ENCODE data around the gene STK38. TPM values are rescaled to one million over a fixed set of nuclear protein-coding genes. Genes with fewer than 3 reads are reported as not detected.

STK38 gene
- total RNA-seq, 3 donors from 2014 or later = 27.5 to 39.4 (median 31.4) TPM

- no peaks in the 10 kb centered on the region for H3K36me3 ChIP-seq
- DNase-seq (ENCODE audit: low spot score in 2 of 2) = no peak
These were observed 68.0 kb downstream of the STK38 start for GRCh38 chr6:36479256-36479655.

DNA sequence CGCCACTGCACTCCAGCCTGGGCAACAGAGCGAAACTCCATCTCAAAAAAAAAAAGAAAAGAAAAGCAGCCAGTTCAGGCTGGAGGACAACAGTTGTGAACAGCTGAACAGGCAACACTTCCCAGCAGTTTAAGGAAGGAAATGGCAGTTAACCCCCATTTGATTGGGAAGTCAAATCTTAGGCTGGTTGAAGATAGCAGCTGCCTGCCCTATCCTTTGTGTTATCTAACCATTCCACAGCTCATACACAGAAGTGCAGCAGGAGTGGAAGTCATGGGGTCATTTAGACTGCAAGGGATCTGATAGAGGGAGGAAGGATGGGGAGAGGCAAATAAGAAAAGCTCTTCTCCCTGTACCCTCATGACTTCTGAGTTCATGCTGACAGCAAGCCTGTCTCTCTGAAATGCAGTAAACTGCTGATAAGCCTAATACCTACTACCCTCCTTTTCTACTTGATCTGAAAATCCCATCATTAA lies 69.2 kb downstream of the STK38 start:
- intact Hi-C loops (cut with DNase I; ENCODE audit: low total_unique reads) = no loop called here

More at GRCh38 chr6:36479256-36479655, 68.0 kb downstream of the STK38 start:
- no peaks in the 10 kb centered on the region for H3K4me1 ChIP-seq
- H3K4me3 ChIP-seq = no peak overlapping the region
- H3K27me3 ChIP-seq = no peaks in the 10 kb centered on the region
- intact Hi-C loops (cut with DNase I; ENCODE audit: low total_unique reads) = no loop called here
- H3K27ac ChIP-seq = no peak overlapping the region
- TF ChIP-seq POLR2A (IDR thresholded peaks at IDR 0.05) (no peak), POLR2AphosphoS5 (IDR thresholded peaks at IDR 0.05) (no peak), CTCF (IDR thresholded peaks at IDR 0.05) (no peak)
- no peaks in the 10 kb centered on the region for H3K9me3 ChIP-seq

DNA sequence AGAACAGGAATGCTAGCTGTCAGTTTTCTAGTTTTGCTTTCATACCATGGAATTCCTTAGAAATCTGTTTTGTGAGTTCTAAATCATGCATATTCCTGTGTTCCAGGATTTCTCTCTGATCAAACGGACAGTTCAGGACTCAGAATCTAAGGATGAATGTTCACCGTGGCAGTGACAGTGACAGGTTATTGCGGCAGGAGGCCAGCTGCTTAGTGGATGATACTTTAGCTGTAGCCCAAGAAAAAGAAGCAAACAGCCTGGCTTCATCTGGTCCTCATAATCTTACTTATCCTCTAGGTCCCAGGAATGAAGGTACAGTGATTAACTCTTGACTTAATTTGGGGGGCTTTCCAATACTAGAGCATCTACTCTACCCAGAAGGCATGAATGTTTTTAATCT lies 77.3 kb downstream of the STK38 start:
- Histone ChIP-seq H3K4me1 (no peaks in the 10 kb centered on the region), H3K27me3 (no peaks in the 10 kb centered on the region), H3K27ac (no peak overlapping the region), H3K9me3 (no peaks in the 10 kb centered on the region), H3K4me3 (no peak overlapping the region), H3K36me3 (no peaks in the 10 kb centered on the region)
- intact Hi-C loops (cut with DNase I; ENCODE audit: low total_unique reads) = no loop called here
- TF ChIP-seq CTCF (IDR thresholded peaks at IDR 0.05) (no peak), POLR2A (IDR thresholded peaks at IDR 0.05) (no peak), POLR2AphosphoS5 (IDR thresholded peaks at IDR 0.05) (no peak)
- no peak for DNase-seq (ENCODE audit: low spot score in 2 of 2)

More for the DNA sequence above, 69.2 kb downstream of the STK38 start:
- no peaks in the 10 kb centered on the region for H3K27me3 ChIP-seq
- no peaks in the 10 kb centered on the region for H3K4me1 ChIP-seq
- H3K4me3 ChIP-seq = no peak overlapping the region
- no peaks in the 10 kb centered on the region for H3K36me3 ChIP-seq
- DNase-seq (ENCODE audit: low spot score in 2 of 2) = no peak
- TF ChIP-seq POLR2A (IDR thresholded peaks at IDR 0.05) (no peak), POLR2AphosphoS5 (IDR thresholded peaks at IDR 0.05) (no peak), CTCF (IDR thresholded peaks at IDR 0.05) (no peak)
- no peaks in the 10 kb centered on the region for H3K9me3 ChIP-seq
- H3K27ac ChIP-seq = no peak overlapping the region

DNA sequence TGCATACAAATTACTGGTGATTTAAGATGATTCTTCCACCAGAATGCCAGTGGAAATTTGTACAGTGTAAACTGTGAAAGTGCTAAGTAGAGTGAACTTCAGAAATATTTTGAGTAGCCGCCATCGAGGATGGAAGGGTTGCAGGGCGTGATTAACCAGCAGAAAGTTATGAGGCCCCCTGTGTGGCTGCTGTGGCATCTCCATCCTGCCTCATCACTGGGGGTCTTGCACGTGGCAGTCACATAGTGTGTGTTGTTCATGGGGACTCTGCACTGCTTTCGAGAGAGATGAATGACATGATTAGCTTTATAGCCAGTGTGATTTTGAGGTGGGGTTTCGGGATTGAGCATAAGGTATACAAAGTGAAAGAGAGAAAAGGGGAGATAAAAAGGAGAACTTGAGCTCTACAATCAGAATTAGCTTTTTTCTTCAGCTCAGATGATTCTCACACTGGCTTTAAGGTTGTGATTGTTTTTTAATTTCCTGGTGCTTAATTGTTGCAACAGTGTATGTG lies 78.1 kb downstream of the STK38 start:
- Histone ChIP-seq H3K36me3 (no peaks in the 10 kb centered on the region), H3K4me1 (no peaks in the 10 kb centered on the region), H3K4me3 (no peak overlapping the region), H3K9me3 (no peaks in the 10 kb centered on the region), H3K27ac (no peak overlapping the region), H3K27me3 (no peaks in the 10 kb centered on the region)
- intact Hi-C loops (cut with DNase I; ENCODE audit: low total_unique reads) = no loop called here
- DNase-seq (ENCODE audit: low spot score in 2 of 2) = no peak
- TF ChIP-seq CTCF (IDR thresholded peaks at IDR 0.05) (no peak), POLR2A (IDR thresholded peaks at IDR 0.05) (no peak), POLR2AphosphoS5 (IDR thresholded peaks at IDR 0.05) (no peak)

DNA sequence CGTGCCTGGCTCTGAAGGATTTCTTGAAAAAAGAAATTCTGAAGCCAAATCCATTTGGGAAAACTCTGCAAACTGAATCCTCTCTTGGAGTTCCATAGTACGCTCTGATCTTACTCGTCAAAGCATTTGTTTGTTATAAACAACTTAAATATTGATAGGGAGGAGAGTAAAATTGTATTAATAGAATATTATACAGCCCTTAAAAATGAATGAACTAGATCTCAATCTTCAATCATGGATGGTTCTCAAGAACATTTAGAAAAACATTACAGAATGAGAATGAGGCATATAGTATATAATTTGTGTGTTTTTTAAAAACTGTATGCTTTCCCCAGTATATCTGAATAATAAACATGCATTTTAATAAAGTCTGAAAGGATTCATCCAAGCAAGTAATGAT lies 79.7 kb downstream of the STK38 start:
- no peaks in the 10 kb centered on the region for H3K27me3 ChIP-seq
- TF ChIP-seq CTCF (IDR thresholded peaks at IDR 0.05) (no peak), POLR2A (IDR thresholded peaks at IDR 0.05) (no peak), POLR2AphosphoS5 (IDR thresholded peaks at IDR 0.05) (no peak)
- intact Hi-C loops (cut with DNase I; ENCODE audit: low total_unique reads) = no loop called here

More for the DNA sequence above, 79.7 kb downstream of the STK38 start:
- H3K36me3 ChIP-seq = no peaks in the 10 kb centered on the region
- H3K4me1 ChIP-seq = no peaks in the 10 kb centered on the region
- no peak overlapping the region for H3K27ac ChIP-seq
- DNase-seq (ENCODE audit: low spot score in 2 of 2) = no peak
- H3K4me3 ChIP-seq = no peak overlapping the region
- H3K9me3 ChIP-seq = no peaks in the 10 kb centered on the region

Data from breast epithelium (tissue), 4 donors.